ENCODE data around the gene TACR1. TPM values are rescaled to one million over a fixed set of nuclear protein-coding genes. Genes with fewer than 3 reads are reported as not detected.

Gene TACR1
- total RNA-seq, 4 donors from 2014 or later: 0.37 to 6.7 (median 5.2) TPM

DNA sequence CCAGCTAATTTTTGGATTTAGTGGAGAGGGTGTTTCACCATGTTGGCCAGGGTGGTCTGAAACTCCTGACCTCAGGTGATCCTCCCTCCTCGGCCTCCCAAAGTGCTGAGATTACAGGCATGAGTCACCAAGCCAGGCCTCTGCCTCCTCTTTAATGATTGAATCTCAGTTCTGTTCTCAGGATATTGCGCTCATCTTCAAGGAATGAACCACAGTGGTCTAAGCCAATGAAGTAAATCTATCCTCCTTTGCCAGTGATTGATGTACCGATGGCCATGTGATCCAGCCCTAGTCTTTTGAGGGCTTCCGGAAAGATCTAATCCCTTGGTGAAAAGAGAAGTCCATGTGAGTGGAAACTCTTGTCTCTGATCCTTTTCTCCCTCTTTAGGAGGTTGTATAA, 192.3 kb downstream of the TACR1 start:
- TF ChIP-seq, protein P1, sequence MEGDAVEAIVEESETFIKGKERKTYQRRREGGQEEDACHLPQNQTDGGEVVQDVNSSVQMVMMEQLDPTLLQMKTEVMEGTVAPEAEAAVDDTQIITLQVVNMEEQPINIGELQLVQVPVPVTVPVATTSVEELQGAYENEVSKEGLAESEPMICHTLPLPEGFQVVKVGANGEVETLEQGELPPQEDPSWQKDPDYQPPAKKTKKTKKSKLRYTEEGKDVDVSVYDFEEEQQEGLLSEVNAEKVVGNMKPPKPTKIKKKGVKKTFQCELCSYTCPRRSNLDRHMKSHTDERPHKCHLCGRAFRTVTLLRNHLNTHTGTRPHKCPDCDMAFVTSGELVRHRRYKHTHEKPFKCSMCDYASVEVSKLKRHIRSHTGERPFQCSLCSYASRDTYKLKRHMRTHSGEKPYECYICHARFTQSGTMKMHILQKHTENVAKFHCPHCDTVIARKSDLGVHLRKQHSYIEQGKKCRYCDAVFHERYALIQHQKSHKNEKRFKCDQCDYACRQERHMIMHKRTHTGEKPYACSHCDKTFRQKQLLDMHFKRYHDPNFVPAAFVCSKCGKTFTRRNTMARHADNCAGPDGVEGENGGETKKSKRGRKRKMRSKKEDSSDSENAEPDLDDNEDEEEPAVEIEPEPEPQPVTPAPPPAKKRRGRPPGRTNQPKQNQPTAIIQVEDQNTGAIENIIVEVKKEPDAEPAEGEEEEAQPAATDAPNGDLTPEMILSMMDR (IDR thresholded peaks at IDR 0.05): no peak
- ATAC-seq (ENCODE audit: low FRiP score) (no peak), DNase-seq (ENCODE audit: low spot score) (no peak)

DNA sequence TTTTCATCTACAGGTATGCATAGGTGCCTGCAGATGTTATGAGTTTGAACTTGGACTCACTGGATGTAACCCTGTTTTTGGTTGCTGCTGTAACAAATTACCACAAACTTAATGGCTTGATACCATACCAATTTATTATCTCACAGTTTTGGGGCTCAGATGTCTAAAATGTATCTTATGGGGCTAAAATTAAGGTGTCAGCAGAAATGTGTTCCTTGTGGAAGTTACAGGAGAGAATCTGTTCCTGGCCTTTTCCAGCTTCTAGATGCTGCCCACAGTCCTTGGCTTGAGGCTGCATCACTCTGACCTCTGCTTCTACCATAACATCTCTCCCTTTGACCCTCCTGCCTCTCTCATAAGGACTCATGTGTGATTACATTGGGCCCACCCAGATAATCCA, 193.3 kb downstream of the TACR1 start:
- TF ChIP-seq, protein P1 (IDR thresholded peaks at IDR 0.05): no peak
- no peak for ATAC-seq (ENCODE audit: low FRiP score)
- no peak for DNase-seq (ENCODE audit: low spot score)

DNA sequence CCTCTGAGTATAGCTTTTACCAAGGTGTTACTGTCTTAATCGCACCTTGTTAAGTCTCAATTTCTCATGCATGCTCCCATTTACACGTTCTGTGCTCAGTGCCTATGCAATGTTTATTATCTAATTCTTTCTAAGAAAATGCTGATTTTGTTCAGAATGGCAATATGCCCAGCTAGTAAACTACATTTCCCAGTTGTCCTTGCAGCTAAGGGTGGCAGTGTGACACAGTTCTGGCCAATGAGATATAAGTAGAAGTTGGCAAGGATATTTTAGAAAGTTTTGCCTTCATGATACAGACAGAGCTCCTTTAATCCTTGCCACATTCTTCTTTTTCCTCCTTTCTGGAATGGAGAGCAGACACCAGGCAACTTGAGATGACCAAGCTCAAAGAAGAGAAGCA, 195.5 kb downstream of the TACR1 start:
- DNase-seq (ENCODE audit: low spot score) (no peak), ATAC-seq (ENCODE audit: low FRiP score) (no peak)
- TF ChIP-seq, protein P1 (IDR thresholded peaks at IDR 0.05): no peak

DNA sequence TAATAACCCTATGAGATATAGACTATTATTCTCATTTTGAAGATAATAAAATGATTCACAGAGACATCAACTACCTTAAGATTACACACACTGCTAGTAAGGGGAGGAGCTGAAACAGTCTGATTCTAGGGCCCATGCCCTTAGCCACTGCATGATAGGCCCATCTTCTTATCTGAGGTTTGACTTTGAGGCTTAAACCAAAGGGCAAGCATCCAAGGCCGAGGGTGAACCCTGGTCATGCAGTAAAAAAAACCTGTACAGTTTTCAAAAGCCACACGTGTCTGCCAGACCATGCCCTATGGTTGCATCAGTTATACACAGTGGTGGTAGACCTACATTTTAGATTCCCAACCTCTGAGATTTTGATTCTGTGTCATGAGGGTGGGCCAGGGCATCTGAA, 196.0 kb downstream of the TACR1 start:
- TF ChIP-seq, protein P1 (IDR thresholded peaks at IDR 0.05): no peak
- no peak for ATAC-seq (ENCODE audit: low FRiP score)

DNA sequence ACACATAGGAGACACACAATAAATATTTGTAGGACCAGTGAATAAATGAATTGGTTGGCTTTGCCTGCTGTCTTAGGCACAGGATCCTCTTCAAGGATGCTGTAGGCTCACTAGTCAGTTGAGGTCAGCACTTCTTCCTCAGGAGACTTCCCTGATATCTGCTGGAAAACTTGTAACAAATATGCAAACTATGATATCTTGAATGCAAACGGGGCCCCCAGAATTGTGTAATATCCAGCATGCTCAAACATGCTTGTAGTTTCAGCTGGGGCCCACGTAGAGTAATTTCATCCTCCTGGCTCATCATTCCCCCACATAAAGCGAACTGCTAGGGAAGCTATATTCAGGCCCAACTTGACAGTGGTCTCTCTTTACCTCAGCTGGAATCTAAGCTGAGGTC, 197.3 kb downstream of the TACR1 start:
- TF ChIP-seq, protein P1 (IDR thresholded peaks at IDR 0.05): no peak
- DNase-seq (ENCODE audit: low spot score) (no peak), ATAC-seq (ENCODE audit: low FRiP score) (no peak)

More for the DNA sequence above, 196.0 kb downstream of the TACR1 start:
- DNase-seq (ENCODE audit: low spot score): no peak

DNA sequence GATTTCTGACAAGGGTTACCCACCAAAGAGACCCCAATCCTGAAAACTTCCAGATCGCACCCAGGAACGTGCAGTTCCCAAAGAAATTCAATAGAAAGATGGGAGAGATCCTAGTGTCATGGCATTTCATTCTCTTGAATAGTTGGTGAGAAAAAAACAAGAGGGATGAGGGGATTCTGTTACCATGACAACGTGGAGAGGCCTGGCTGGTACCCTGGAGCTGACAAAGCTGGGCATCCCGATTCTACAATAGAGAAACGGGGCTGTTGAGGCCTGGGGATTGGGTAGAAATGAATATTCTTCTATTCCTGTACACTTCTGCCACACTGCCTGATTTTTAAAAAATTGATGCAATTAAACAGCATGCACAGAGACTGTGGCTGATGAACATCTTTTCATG, 199.9 kb downstream of the TACR1 start:
- TF ChIP-seq, protein P1 (IDR thresholded peaks at IDR 0.05): no peak
- no peak for DNase-seq (ENCODE audit: low spot score)
- no peak for ATAC-seq (ENCODE audit: low FRiP score)

Small RNAs within 50 kb of the gene (small RNA-seq; reads per million reads assigned to genes)
- gene MIR5000: 0.52 reads per million

Other genes starting within 250 kb of the TACR1 start
- gene POLE4, start 240.9 kb downstream of the TACR1 start, total RNA-seq: 10 to 100 TPM; 21.5 to 66.7 (median 32.1) TPM

Data from omental fat pad (tissue), 4 donors.